ENCODE results near the gene NPFFR1.

Gene NPFFR1

DNA sequence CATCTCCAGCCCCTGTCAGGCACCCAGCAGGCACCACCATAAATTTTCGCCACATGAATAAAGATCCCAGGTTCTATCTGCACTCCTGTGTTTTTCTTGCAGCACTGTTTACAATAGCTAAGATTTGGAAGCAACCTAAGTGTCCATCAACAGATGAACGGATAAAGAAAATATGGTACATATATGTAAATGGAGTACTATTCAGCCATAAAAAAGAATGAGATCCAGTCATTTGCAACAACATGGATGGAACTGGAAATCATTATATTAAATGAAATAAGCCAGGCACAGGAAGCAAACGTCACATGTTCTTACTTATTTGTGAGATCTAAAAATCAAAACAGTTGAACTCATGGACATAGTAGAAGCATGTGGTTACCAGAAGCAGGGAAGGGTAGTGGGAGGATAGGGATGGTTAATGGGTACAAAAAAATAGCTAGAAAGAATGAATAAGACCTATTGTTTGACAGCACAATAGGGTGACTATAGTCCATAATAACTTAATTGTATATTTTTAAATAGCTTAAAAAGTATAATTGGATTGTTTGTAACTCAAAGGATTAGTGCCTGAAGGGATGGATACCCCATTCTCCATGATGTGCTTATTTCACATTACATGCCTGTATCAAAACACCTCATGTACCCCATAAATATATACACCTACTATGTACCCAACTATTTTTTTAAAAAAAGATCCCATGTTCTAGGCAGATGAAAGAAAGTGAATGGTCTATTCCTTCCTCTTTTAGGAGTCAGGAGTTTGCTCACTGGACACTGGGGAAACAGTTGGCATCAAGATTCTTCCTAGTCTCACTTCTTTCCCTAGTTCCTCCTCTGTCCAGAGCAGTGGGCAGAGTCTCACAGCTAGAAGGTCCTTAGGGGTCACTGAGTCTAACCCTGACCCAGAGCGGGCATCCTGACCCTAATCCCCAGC is 1.0 kb upstream of the NPFFR1 start:
- H3K4me3 ChIP-seq (ENCODE audit: low read depth, low read length) = no peak overlapping the region
- DNase-seq (ENCODE audit: low read depth) = no peak
- TF ChIP-seq, protein P1, sequence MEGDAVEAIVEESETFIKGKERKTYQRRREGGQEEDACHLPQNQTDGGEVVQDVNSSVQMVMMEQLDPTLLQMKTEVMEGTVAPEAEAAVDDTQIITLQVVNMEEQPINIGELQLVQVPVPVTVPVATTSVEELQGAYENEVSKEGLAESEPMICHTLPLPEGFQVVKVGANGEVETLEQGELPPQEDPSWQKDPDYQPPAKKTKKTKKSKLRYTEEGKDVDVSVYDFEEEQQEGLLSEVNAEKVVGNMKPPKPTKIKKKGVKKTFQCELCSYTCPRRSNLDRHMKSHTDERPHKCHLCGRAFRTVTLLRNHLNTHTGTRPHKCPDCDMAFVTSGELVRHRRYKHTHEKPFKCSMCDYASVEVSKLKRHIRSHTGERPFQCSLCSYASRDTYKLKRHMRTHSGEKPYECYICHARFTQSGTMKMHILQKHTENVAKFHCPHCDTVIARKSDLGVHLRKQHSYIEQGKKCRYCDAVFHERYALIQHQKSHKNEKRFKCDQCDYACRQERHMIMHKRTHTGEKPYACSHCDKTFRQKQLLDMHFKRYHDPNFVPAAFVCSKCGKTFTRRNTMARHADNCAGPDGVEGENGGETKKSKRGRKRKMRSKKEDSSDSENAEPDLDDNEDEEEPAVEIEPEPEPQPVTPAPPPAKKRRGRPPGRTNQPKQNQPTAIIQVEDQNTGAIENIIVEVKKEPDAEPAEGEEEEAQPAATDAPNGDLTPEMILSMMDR (IDR thresholded peaks at IDR 0.05; ENCODE audit: low read depth, low read length) = no peak
- TF ChIP-seq MYC (IDR thresholded peaks at IDR 0.05; ENCODE audit: low read depth, low read length) = no peak
- TF ChIP-seq, protein P2, sequence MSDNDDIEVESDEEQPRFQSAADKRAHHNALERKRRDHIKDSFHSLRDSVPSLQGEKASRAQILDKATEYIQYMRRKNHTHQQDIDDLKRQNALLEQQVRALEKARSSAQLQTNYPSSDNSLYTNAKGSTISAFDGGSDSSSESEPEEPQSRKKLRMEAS (IDR thresholded peaks at IDR 0.05; ENCODE audit: low read depth, low read length) = no peak
- TF ChIP-seq POLR2A (IDR thresholded peaks at IDR 0.05; ENCODE audit: extremely low read depth, insufficient read length) = no peak

DNA sequence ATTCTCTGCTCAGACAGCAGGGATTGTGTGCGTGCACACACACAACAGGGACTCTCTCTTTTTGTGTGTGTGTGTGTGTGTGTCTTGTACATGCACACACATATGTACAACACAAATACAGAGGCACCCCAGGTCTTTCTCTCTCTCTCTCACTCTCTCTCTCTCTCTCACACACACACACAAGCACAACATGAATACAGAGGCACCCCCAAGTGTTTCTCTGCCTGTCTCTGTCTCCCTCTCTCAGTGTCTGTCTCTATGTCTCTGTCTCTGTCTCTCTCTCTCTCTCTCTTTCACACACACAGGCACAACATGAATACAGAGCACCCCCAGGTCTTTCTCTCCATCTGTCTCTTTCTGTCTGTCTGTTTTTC is 746 bp downstream of the NPFFR1 start:
- TF ChIP-seq, protein P2 (IDR thresholded peaks at IDR 0.05; ENCODE audit: low read depth, low read length) = no peak
- no peak for TF ChIP-seq MYC (IDR thresholded peaks at IDR 0.05; ENCODE audit: low read depth, low read length)
- TF ChIP-seq, protein P1 (IDR thresholded peaks at IDR 0.05; ENCODE audit: low read depth, low read length) = no peak
- no peak for TF ChIP-seq POLR2A (IDR thresholded peaks at IDR 0.05; ENCODE audit: extremely low read depth, insufficient read length)
- no peak overlapping the region for H3K4me3 ChIP-seq (ENCODE audit: low read depth, low read length)
- DNase-seq (ENCODE audit: low read depth) = no peak

DNA sequence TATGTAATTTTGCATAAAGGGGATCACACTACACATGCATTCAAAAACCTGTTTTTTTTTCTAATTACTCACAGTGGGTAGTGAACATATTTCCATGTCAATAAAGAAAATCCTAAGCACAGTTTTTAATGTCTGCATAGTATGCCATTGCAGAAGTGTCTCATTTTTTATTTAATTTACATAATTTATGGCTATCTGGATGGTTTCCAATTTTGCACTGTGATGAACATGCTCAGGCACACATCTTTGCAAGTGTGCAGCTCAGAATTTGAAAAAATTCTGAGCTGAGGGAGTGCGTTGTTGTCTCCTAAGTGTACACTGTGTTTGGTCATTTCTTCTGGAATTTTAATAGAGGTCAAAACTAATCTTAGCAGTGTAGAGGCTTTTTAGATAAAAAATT is 2.2 kb downstream of the NPFFR1 start:
- DNase-seq (ENCODE audit: low read depth) = no peak
- TF ChIP-seq, protein P2 (IDR thresholded peaks at IDR 0.05; ENCODE audit: low read depth, low read length) = no peak
- TF ChIP-seq MYC (IDR thresholded peaks at IDR 0.05; ENCODE audit: low read depth, low read length) = no peak
- TF ChIP-seq POLR2A (IDR thresholded peaks at IDR 0.05; ENCODE audit: extremely low read depth, insufficient read length) = no peak
- TF ChIP-seq, protein P1 (IDR thresholded peaks at IDR 0.05; ENCODE audit: low read depth, low read length) = no peak
- no peak overlapping the region for H3K4me3 ChIP-seq (ENCODE audit: low read depth, low read length)

DNA sequence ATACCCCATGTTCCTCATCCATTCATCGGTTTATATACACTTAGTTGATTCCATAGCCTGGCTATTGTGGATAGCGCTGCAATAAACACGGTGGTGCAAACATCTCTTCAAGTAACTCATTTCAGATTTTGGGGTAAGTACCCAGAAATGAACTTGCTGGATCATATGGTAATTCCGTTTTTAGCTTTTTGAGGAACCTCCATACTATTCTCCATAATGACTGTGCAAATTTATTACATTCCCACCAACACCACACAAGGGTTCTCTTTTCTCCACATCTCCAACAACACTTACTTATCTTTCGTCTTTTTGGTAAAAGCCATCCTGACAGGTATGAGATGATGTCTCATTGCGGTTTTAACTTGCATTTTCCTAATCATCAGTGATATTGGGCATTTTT is 3.7 kb downstream of the NPFFR1 start:
- TF ChIP-seq, protein P2 (IDR thresholded peaks at IDR 0.05; ENCODE audit: low read depth, low read length) = no peak
- TF ChIP-seq, protein P1 (IDR thresholded peaks at IDR 0.05; ENCODE audit: low read depth, low read length) = no peak
- TF ChIP-seq POLR2A (IDR thresholded peaks at IDR 0.05; ENCODE audit: extremely low read depth, insufficient read length) = no peak
- no peak for TF ChIP-seq MYC (IDR thresholded peaks at IDR 0.05; ENCODE audit: low read depth, low read length)

DNA sequence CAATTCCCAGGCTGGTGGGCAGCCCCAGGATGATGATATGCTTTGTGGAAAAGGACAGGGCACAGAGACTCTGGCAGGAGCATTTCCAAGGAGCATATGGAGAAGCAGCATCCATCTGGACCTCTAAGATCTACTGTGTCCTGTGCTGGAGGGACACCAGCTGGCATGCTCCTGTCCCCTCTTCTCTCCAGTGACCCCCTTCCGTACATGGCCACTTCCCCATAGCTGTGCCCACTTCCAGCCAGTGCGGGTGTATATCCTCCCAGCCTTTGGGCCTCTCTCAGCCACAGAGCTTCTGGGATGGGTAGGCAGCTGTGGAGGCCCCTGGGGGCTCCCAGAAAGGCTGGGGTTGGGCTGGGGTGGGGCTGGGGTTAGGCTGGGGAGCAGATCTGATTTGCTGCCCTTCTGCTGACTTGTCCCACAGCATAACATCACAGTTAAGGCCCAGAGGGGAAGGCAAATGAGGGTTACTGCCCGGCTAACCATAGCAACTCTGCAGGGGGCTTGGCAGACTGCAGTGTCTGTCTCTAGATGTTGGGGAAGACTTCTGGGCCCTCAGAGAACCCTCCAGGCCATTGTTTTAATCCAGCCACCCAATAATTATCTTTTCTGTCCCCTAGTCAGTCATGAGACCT is 6.3 kb downstream of the NPFFR1 start:
- TF ChIP-seq, protein P2 (IDR thresholded peaks at IDR 0.05; ENCODE audit: low read depth, low read length) = no peak
- TF ChIP-seq, protein P1 (IDR thresholded peaks at IDR 0.05; ENCODE audit: low read depth, low read length) = no peak
- TF ChIP-seq POLR2A (IDR thresholded peaks at IDR 0.05; ENCODE audit: extremely low read depth, insufficient read length) (no peak), MYC (IDR thresholded peaks at IDR 0.05; ENCODE audit: low read depth, low read length) (no peak)
- no peak overlapping the region for H3K4me3 ChIP-seq (ENCODE audit: low read depth, low read length)
- no peak for DNase-seq (ENCODE audit: low read depth)

More for the DNA sequence above, 3.7 kb downstream of the NPFFR1 start:
- no peak overlapping the region for H3K4me3 ChIP-seq (ENCODE audit: low read depth, low read length)
- DNase-seq (ENCODE audit: low read depth) = no peak

Measured in NB4 (cell line).